Neuronal stem cell (in vitro differentiated cells): ENCODE measurements around the gene TTC23.
"Not testable (repeated sequence)": the region's sequence is repeated elsewhere in the genome, so short reads cannot be mapped to it uniquely, and the experiment has no call there.

Experiments
- DNase-seq: peaks from one replicate; pipeline ENCODE4 v3.0.0-alpha.2; 2013; ENCODE audit warnings: low spot score
- H2AFZ ChIP-seq: one replicate; pipeline ENCODE4 v1.6.1; 2013; ENCODE audit warnings: mild to moderate bottlenecking, low read length, inconsistent platforms
- H2AK5ac ChIP-seq: 2 replicates; pipeline ENCODE4 v1.6.1; 2013; ENCODE audit warnings: low read depth, mild to moderate bottlenecking, inconsistent platforms, low read length, moderate library complexity, mixed read lengths
- H2BK120ac ChIP-seq: 2 replicates; pipeline ENCODE4 v1.6.1; 2013; ENCODE audit warnings: low read depth, mild to moderate bottlenecking, inconsistent platforms, low read length, moderate library complexity, mixed read lengths
- H2BK12ac ChIP-seq: one replicate; pipeline ENCODE4 v1.6.1; 2013; ENCODE audit warnings: low read length, inconsistent platforms
- H2BK15ac ChIP-seq: 2 replicates; pipeline ENCODE4 v1.6.1; 2013; ENCODE audit warnings: mild to moderate bottlenecking, low read length, inconsistent platforms, mixed read lengths
- H2BK5ac ChIP-seq: one replicate; pipeline ENCODE4 v1.6.1; 2013; ENCODE audit warnings: inconsistent platforms, mild to moderate bottlenecking, low read length, moderate library complexity
- H3K14ac ChIP-seq: one replicate; pipeline ENCODE4 v1.6.1; 2013; ENCODE audit warnings: low read length, inconsistent platforms
- H3K18ac ChIP-seq: 2 replicates; pipeline ENCODE4 v1.6.1; 2013; ENCODE audit warnings: low read length, inconsistent platforms
- H3K23ac ChIP-seq: 2 replicates; pipeline ENCODE4 v1.6.1; 2013; ENCODE audit warnings: low read depth, mild to moderate bottlenecking, mixed read lengths, low read length, inconsistent platforms; ENCODE audit not compliant: poor library complexity
- H3K27ac ChIP-seq: replicated peaks from 3 replicates; pipeline ENCODE4 v1.5.1; 2013; ENCODE audit warnings: low read length, inconsistent platforms
- H3K27me3 ChIP-seq, 3 experiments: 2 replicates each; pipeline ENCODE4 v1.6.1; 2013; ENCODE audit warnings: low read length in 3 of 3, mild to moderate bottlenecking in 2 of 3, inconsistent platforms in 1 of 3, low read depth in 1 of 3, mixed read lengths in 1 of 3, moderate library complexity in 1 of 3; ENCODE audit not compliant: control insufficient read depth in 3 of 3, insufficient read depth in 3 of 3
- H3K36me3 ChIP-seq, 2 donors: replicated peaks in 1 of 2; 2 replicates each; pipeline ENCODE4 v1.6.1; 2013; ENCODE audit warnings: low read length in 2 of 2; ENCODE audit not compliant: control insufficient read depth in 2 of 2, insufficient read depth in 2 of 2
- H3K4ac ChIP-seq: 2 replicates; pipeline ENCODE4 v1.6.1; 2013; ENCODE audit warnings: inconsistent platforms, mild to moderate bottlenecking, low read length, moderate library complexity
- H3K4me1 ChIP-seq, 2 donors: 1 replicate in 1 of 2; 2 replicates in 1 of 2; pipeline ENCODE4 v1.6.1; 2013; ENCODE audit warnings: low read length in 2 of 2, low read depth in 1 of 2; ENCODE audit not compliant: control insufficient read depth in 2 of 2, insufficient read depth in 1 of 2
- H3K4me2 ChIP-seq: one replicate; pipeline ENCODE4 v1.6.1; 2013; ENCODE audit warnings: mild to moderate bottlenecking, low read length, inconsistent platforms; ENCODE audit not compliant: insufficient read depth, poor library complexity, severe bottlenecking
- H3K4me3 ChIP-seq, 2 donors: 2 replicates each; pipeline ENCODE4 v1.5.1; 2013; ENCODE audit warnings: low read length in 2 of 2, mild to moderate bottlenecking in 2 of 2, inconsistent platforms in 1 of 2, moderate library complexity in 1 of 2
- H3K79me1 ChIP-seq: one replicate; pipeline ENCODE4 v1.6.1; 2013; ENCODE audit warnings: low read depth, mild to moderate bottlenecking, inconsistent platforms, low read length, moderate library complexity
- H3K9ac ChIP-seq: one replicate; pipeline ENCODE4 v1.6.1; 2013; ENCODE audit warnings: mild to moderate bottlenecking, low read depth, low read length, inconsistent platforms; ENCODE audit not compliant: poor library complexity
- H3K9me3 ChIP-seq, 2 donors: replicated peaks in 1 of 2; 2 replicates each; pipeline versions ENCODE3 to v1.6.1; 2013; ENCODE audit warnings: low read length in 2 of 2, mild to moderate bottlenecking in 2 of 2, inconsistent platforms in 1 of 2, low read depth in 1 of 2, mixed read lengths in 1 of 2, moderate library complexity in 1 of 2; ENCODE audit not compliant: control insufficient read depth in 2 of 2, insufficient read depth in 1 of 2
- H4K8ac ChIP-seq: one replicate; pipeline ENCODE4 v1.6.1; 2013; ENCODE audit warnings: low read depth, mild to moderate bottlenecking, inconsistent platforms, low read length, moderate library complexity
- H4K91ac ChIP-seq: one replicate; pipeline ENCODE4 v1.6.1; 2013; ENCODE audit warnings: low read length, low read depth, mild to moderate bottlenecking, inconsistent platforms; ENCODE audit not compliant: poor library complexity
- WGBS, 2 donors: extraction: QIAGEN DNeasy Blood & Tissue Kit; methylation state at CpG; one replicate each; pipeline ENCODE4 v1.1.7; 2013; ENCODE audit warnings: missing lambda C conversion rate in 2 of 2, mixed read lengths in 1 of 2; ENCODE audit not compliant: insufficient read length in 2 of 2, insufficient replicate concordance in 1 of 2; ENCODE audit errors: extremely low coverage in 2 of 2; 5-methylcytosine and 5-hydroxymethylcytosine counted together

Gene TTC23

DNA sequence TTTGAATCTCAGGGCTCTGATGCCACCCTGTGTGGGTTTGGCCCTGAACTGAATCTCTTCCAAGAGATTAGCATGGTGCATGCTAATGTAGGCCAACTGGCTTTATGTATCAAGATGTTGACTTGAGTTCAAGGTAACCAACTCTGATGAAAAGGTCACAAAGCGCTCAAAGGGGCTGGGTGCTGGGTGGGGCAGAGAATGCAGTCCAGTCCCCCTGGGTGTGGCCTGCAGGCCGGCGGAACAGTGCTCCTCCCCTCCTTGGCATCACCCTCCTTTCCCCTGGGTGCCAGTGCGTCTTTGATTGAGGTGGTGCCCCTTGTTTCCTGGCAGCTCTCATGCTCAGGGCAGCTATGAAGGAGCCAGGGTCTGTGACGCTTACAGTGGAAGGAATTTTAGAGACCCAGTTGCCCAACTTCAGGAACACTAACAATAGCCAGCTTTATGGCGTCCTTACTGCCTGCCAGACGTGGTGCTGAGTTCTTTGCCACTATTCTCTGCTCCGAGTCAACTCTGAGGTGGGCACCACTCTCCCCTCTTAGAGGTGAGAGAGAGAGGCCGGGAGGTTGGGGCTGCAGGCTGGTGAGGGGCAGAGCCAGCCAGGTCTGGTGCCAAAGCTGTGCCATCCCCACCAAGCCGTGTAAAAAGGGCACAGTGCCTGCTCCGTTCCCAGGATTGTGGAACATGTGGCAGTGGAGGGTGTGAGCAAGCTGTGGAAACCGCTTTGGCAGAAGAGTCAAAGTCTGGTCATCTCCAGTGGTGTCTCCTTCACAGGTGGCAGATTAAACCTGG is 134.7 kb downstream of the TTC23 start:
- Histone ChIP-seq H3K9me3 (no peaks in the 10 kb centered on the region), H4K8ac (no peak overlapping the region), H2AFZ (no peak overlapping the region), H3K4me1 (no peaks in the 10 kb centered on the region), H4K91ac (no peak overlapping the region), H2BK12ac (no peak overlapping the region), H3K14ac (no peak overlapping the region), H3K36me3 (peaks cover 0 to 44% of the 10 kb centered on the region in 2 donors), H3K27ac (no peak overlapping the region), H3K4me2 (no peak overlapping the region), H3K4me3 (no peak overlapping the region), H2AK5ac (no peak overlapping the region), H3K79me1 (no peaks in the 10 kb centered on the region), H3K18ac (no peak overlapping the region), H2BK120ac (no peak overlapping the region), H3K9ac (no peak overlapping the region), H3K27me3 (no peaks in the 10 kb centered on the region), H2BK5ac (no peak overlapping the region), H2BK15ac (no peak overlapping the region), H3K4ac (no peak overlapping the region), H3K23ac (no peak overlapping the region)
- no peak for DNase-seq
- WGBS, 2 donors: no CpG with 5 or more reads among the region's 12 CpGs

- Histone ChIP-seq H3K23ac (no peak overlapping the region), H3K27ac (no peak overlapping the region), H4K8ac (no peak overlapping the region), H3K9ac (no peak overlapping the region), H2BK15ac (no peak overlapping the region), H4K91ac (no peak overlapping the region), H2BK120ac (no peak overlapping the region), H2BK12ac (no peak overlapping the region), H3K36me3 (peaks cover 0 to 34% of the 10 kb centered on the region in 2 donors), H3K27me3 (no peaks in the 10 kb centered on the region), H3K4ac (no peak overlapping the region), H3K14ac (no peak overlapping the region), H2BK5ac (no peak overlapping the region), H3K4me1 (peaks cover 0 to 4% of the 10 kb centered on the region in 2 donors), H3K79me1 (no peaks in the 10 kb centered on the region), H2AK5ac (no peak overlapping the region), H3K9me3 (no peaks in the 10 kb centered on the region), H3K18ac (no peak overlapping the region), H2AFZ (no peak overlapping the region), H3K4me2 (no peak overlapping the region), H3K4me3 (no peak overlapping the region)
- no CpG with 5 or more reads among the region's 13 CpGs for WGBS, 2 donors
- DNase-seq: no peak
These were observed 135.7 kb downstream of the TTC23 start for GRCh38 chr15:99113547-99114271.

DNA sequence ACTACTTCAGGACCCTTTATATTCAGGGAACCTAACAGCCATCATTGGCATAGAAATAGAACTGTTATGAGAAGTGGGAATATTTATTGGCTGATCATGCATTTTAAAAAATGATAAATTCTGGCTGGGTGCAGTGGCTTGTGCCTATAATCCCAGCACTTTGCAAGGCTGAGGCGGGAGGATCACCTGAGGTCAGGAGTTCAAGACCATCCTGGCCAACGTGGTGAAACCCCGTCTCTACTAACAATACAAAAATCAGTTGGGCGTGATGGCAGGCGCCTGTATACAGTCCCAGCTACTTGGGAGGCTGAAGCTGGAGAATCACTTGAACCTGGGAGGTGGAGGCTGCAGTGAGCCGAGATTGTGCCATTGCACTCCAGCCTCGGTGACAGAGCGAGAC is 137.7 kb downstream of the TTC23 start:
- H3K27me3 ChIP-seq: peaks cover 0 to 11% (median 3%) of the 10 kb centered on the region in 3 experiments
- H2AK5ac ChIP-seq, H4K8ac ChIP-seq, DNase-seq, H2BK5ac ChIP-seq, H2AFZ ChIP-seq, H2BK12ac ChIP-seq, H3K4me2 ChIP-seq, H3K4me3 ChIP-seq, H3K23ac ChIP-seq, H3K9ac ChIP-seq, H3K79me1 ChIP-seq, H3K14ac ChIP-seq, H3K9me3 ChIP-seq, H3K27ac ChIP-seq, H3K4me1 ChIP-seq, H2BK120ac ChIP-seq, H2BK15ac ChIP-seq, H3K4ac ChIP-seq, H3K18ac ChIP-seq, H4K91ac ChIP-seq: not testable (repeated sequence)
- peaks cover 0 to 26% of the 10 kb centered on the region in 2 donors for H3K36me3 ChIP-seq
- no CpG with 5 or more reads among the region's 8 CpGs for WGBS, 2 donors

DNA sequence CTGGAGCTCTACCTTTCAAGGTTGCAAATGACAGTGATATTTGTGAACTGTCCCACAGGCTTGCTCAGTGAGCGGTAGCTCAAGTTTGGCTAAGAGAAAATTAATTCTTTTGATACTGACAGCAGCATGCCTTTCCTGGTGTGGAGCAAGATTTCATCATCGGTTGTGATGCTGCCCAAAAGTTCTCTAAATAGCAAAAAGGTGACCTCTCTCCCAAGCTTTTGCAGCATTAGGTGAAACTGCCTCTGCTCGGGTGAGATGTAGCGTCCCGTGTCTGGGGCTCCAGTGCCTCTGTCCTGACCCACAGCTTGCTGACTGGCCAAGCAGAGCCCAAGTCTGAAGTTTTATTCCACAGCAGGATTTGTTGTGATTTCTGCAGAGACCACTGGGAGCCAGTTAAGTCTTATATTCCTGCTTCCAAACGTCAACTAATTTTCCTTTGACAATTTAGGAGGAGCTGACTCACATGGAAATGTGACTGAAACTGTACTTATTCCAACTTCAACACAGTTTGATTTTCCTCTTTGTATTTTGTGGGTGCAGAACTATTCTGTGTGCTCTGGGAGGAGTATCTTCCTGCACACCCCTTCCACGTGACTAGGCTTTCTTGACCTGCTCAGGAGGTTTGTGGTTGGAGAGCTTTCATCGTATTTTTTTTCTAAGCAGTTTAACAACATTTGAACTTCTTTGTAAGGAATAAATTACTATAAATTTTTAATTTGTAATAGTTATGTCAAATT is 138.6 kb downstream of the TTC23 start:
- no peak overlapping the region for H3K23ac ChIP-seq
- no peak overlapping the region for H4K91ac ChIP-seq
- no peak overlapping the region for H3K27ac ChIP-seq
- no peak overlapping the region for H3K14ac ChIP-seq
- H3K27me3 ChIP-seq: peaks cover 0 to 20% (median 4%) of the 10 kb centered on the region in 3 experiments
- H3K4ac ChIP-seq: no peak overlapping the region
- no peak overlapping the region for H2BK12ac ChIP-seq
- H3K79me1 ChIP-seq: no peaks in the 10 kb centered on the region
- no peak overlapping the region for H2AFZ ChIP-seq
- H2BK5ac ChIP-seq: no peak overlapping the region
- H3K4me2 ChIP-seq: no peak overlapping the region
- H3K4me1 ChIP-seq: peaks cover 0 to 4% of the 10 kb centered on the region in 2 donors
- no peak overlapping the region for H3K4me3 ChIP-seq
- peaks cover 0 to 21% of the 10 kb centered on the region in 2 donors for H3K36me3 ChIP-seq
- H4K8ac ChIP-seq: no peak overlapping the region
- H3K18ac ChIP-seq: no peak overlapping the region
- DNase-seq: no peak
- no peak overlapping the region for H2AK5ac ChIP-seq
- H2BK120ac ChIP-seq: no peak overlapping the region
- H3K9me3 ChIP-seq: no peaks in the 10 kb centered on the region
- no CpG with 5 or more reads among the region's 8 CpGs for WGBS, 2 donors
- H3K9ac ChIP-seq: no peak overlapping the region
- no peak overlapping the region for H2BK15ac ChIP-seq
